NCI-H2107 treated with DMSO at 0.1 percent for 48 hours (cell line): ENCODE measurements around the gene MNT.

ENCODE experiments used
- DNase-seq: peaks from one replicate; lab custom pipeline; 2025; ENCODE audit not compliant: unreplicated experiment; lab: John Stamatoyannopoulos, UW

Gene MNT

DNA sequence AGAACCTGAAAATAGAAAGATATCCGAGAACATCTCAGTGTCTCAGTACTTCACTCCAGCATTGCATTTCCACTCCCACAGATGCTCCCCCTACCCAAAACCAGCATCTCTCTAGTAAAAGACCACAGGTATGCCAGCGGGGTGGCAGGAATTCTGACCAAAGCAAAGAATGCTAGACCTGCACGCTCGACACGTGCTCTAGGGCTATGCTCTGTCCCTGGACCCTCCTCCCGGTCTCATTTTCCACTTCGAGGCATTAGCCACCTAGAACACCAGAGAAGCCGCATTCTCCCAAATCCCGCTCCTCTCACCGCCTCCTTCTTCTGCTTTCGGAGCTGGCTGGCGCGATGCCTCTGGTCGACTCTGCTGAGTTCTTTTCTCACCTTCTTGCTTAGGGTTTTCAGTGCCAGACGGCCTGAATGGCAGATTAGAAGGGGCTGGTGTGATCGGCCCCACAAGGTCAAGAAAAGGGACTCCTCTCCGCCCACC, 65.1 kb downstream of the MNT start:
- DNase-seq = no peak
